Activated CD4-positive, alpha-beta T cell treated with anti-CD3 and anti-CD28 coated beads, Interleukin-2, amount 10 ng/mL, durations not matched to agents 7 days and 5 days (primary cell): ENCODE data around the gene SORL1. TPM values are rescaled to one million over a fixed set of nuclear protein-coding genes. Genes with fewer than 3 reads are reported as not detected.
"Not testable (repeated sequence)": the region's sequence is repeated elsewhere in the genome, so short reads cannot be mapped to it uniquely, and the experiment has no call there.

ENCODE experiments used
- CTCF ChIA-PET: fragments of 350-600 bp; sonication (Branson Sonifier 250); formaldehyde crosslinking; loops from one replicate; lab custom pipeline; 2021; ENCODE audit warnings: antibody characterized with exemption; lab: Charles Lee
- POLR2A ChIA-PET: fragments of 350-600 bp; sonication (Branson Sonifier 250); formaldehyde crosslinking; loops from one replicate; lab custom pipeline; 2021; ENCODE audit warnings: antibody characterized with exemption; lab: Charles Lee
- DNase-seq: peaks from one replicate; pipeline ENCODE4 v3.0.0-alpha.2; 2020
- H3K27ac Mint-ChIP-seq: one replicate; pipeline ENCODE4 v1.8.0; 2021; ENCODE audit warnings: mild to moderate bottlenecking, moderate library complexity, mixed read lengths
- H3K27me3 Mint-ChIP-seq: one replicate; pipeline ENCODE4 v1.8.0; 2021; ENCODE audit warnings: mixed read lengths
- H3K36me3 Mint-ChIP-seq: one replicate; pipeline ENCODE4 v1.8.0; 2021; ENCODE audit warnings: low read depth, mixed read lengths
- H3K4me1 Mint-ChIP-seq: one replicate; pipeline ENCODE4 v1.8.0; 2021; ENCODE audit warnings: mixed read lengths
- H3K4me3 Mint-ChIP-seq: one replicate; pipeline ENCODE4 v1.8.0; 2021; ENCODE audit warnings: mild to moderate bottlenecking, moderate library complexity, mixed read lengths
- H3K9me3 Mint-ChIP-seq: one replicate; pipeline ENCODE4 v1.8.0; 2021; ENCODE audit warnings: mixed read lengths
- total RNA-seq, 2 experiments: library from RNA; stranded (reverse); gene quantifications; one replicate each; pipeline ENCODE4 v1.2.3, GENCODE V29; 2021

SORL1 gene
- total RNA-seq, 2 experiments from 2014 or later, result 197 to 207 TPM

DNA sequence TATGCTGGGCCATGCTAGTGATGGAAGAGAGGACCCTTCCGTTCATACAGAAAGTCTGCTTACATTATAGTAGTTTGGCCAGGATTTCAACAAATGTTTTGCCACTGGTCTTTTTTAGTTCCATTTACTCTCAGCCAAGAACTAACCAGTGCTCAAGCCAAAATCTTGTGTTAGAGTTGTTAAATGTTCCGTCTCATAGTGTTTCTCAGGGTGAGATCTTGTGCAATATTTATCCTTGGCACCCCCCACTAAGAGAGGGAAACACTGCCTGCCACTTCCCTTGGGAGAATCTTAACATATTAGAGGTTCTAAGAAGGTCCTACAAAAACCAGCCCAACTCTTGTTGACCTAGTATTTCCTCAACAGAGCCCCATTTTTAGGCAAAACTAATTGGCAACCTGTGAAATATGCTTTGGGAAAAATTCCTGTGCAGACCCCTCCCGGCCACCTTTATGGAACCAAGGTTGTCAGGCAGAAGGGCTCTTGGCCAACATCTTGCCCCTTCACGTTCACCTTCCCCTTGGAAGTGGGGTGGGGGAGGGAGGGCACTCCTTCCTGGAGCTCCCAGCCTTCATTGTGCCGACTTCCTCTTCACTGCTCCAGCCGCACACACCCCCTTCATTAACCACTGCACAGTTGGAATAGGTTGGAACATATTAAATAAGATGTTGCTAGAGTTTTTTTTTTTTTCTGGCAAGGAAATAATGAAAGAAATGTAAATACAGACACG lies 173.8 kb downstream of the SORL1 start:
- no peaks in the 10 kb centered on the region for H3K27me3 Mint-ChIP-seq
- no peak overlapping the region for H3K4me3 Mint-ChIP-seq
- peaks cover 82% of the 10 kb centered on the region for H3K36me3 Mint-ChIP-seq
- POLR2A ChIA-PET, result no interaction called here
- CTCF ChIA-PET, result no interaction called here
- H3K27ac Mint-ChIP-seq, result no peak overlapping the region
- no peak for DNase-seq
- no peaks in the 10 kb centered on the region for H3K9me3 Mint-ChIP-seq
- H3K4me1 Mint-ChIP-seq, result peaks cover 2% of the 10 kb centered on the region

DNA sequence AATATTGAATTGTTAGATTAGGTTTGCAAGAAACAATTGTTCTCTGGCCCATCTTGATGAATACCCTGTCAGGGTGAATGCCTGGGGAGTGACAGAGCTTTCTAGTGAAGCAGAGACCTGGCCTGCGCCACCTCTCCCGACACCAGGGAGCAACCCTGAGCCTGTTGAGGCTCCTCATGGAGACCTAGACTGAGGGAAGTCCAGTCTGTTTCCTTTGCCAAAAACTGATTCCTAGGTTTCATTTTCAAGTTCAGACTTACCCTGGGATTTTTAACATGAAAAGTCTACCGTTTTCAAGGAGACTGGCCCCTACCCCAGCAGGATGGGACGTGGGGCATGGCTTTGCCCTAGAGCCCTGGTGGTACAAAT lies 174.4 kb downstream of the SORL1 start:
- no peak overlapping the region for H3K4me3 Mint-ChIP-seq
- no peak for DNase-seq
- no peak overlapping the region for H3K27ac Mint-ChIP-seq
- ChIA-PET POLR2A (no interaction called here), CTCF (interaction anchor here (0.5 kb wide), 1 partner anchor 825 kb away, joined by 3 read pairs; no protein-coding TSS in a partner anchor)
- H3K27me3 Mint-ChIP-seq, result no peaks in the 10 kb centered on the region
- peaks cover 2% of the 10 kb centered on the region for H3K4me1 Mint-ChIP-seq
- H3K36me3 Mint-ChIP-seq, result peaks cover 80% of the 10 kb centered on the region
- no peaks in the 10 kb centered on the region for H3K9me3 Mint-ChIP-seq

DNA sequence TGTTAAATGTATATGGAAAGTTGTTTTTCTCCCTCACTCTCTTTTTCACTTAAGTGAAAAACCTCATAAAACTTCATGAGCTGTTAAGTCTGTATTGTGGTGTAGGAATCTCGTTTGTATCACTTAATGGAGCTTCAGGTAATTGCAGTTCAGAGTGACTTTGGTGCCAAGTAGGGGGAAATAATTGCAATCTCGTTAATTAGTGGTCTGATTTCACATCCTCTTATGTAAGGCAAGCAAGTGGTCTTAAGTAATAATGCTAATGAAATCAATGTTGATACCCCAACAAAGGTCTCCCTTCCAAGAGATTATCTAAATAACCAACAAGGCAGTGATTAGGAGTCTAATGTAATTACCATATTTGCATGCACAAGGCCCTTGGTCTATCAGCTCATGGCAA lies 174.9 kb downstream of the SORL1 start:
- Mint-ChIP-seq H3K27me3 (no peaks in the 10 kb centered on the region), H3K27ac (no peak overlapping the region), H3K36me3 (peaks cover 75% of the 10 kb centered on the region), H3K4me3 (no peak overlapping the region), H3K9me3 (no peaks in the 10 kb centered on the region), H3K4me1 (peaks cover 2% of the 10 kb centered on the region)
- DNase-seq, result no peak
- POLR2A ChIA-PET, result no interaction called here
- CTCF ChIA-PET, result interaction anchor here (0.5 kb wide), 1 partner anchor 824 kb away, joined by 3 read pairs; no protein-coding TSS in a partner anchor

DNA sequence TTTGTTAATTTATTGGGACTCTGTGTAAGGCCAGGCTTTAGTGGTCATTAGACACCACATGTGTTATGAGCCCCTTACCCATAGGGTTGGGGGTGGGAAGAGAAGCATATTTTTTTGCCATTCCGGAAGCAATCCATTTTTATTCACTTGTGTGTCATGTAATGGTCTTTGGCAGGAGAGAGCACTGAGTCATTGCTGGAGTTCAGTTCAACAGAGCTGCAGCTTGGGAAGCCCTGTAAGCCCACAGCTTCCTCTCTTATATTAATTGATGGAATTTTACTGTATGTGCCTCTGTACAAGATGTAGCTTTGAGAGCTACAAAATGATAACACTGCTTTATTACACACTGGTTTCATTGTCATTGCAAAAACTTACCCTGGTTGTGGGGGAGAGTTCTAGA lies 177.9 kb downstream of the SORL1 start:
- H3K27ac Mint-ChIP-seq, result no peak overlapping the region
- ChIA-PET CTCF (no interaction called here), POLR2A (no interaction called here)
- H3K36me3 Mint-ChIP-seq, result peaks cover 65% of the 10 kb centered on the region
- H3K27me3 Mint-ChIP-seq, result no peaks in the 10 kb centered on the region
- H3K9me3 Mint-ChIP-seq, result no peaks in the 10 kb centered on the region
- no peaks in the 10 kb centered on the region for H3K4me1 Mint-ChIP-seq
- no peak for DNase-seq
- no peak overlapping the region for H3K4me3 Mint-ChIP-seq

DNA sequence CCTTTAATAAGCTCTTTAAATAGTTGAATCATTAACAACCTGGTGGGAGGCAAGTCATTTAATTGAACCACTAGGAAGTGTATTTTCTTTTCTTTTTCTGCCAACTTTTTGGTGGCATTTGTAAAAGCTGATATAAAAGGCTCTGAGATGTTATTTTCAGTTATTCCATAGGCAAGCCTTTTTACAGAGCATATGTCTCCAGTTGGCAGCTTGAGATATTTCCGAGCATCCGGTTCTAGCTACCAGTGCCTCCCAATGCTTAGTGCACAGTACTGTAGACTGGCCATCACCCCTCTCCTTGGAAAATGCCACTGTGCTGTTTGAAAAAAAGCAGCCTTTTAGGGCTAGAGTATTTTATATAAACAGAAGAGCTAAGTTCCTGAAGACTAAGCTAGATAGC lies 179.3 kb downstream of the SORL1 start:
- H3K27ac Mint-ChIP-seq, result no peak overlapping the region

DNA sequence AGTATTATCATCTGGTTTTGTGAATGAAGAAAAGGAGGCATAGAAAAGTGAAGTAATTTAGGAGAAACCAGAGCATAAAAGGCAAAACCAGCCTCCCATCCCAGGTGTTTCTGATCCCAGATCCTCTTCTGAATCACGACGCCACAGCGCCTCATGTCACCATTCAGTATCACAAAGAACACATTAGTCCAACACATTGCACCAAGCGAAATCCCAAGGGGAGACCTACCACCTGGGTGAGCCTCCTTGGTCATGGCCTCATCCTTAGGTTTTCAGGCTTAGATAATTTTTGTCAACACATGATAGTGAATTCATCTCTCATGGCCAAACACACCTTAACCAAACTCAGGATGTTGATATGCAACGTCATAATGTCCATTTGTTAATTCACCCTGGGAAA lies 182.2 kb downstream of the SORL1 start:
- ChIA-PET POLR2A (no interaction called here), CTCF (no interaction called here)
- no peak overlapping the region for H3K4me3 Mint-ChIP-seq
- H3K9me3 Mint-ChIP-seq, result no peaks in the 10 kb centered on the region
- no peaks in the 10 kb centered on the region for H3K4me1 Mint-ChIP-seq
- no peaks in the 10 kb centered on the region for H3K27me3 Mint-ChIP-seq
- DNase-seq, result no peak
- no peak overlapping the region for H3K27ac Mint-ChIP-seq
- peaks cover 32% of the 10 kb centered on the region for H3K36me3 Mint-ChIP-seq

More for the DNA sequence above, 179.3 kb downstream of the SORL1 start:
- Mint-ChIP-seq H3K4me1 (no peaks in the 10 kb centered on the region), H3K27me3 (no peaks in the 10 kb centered on the region), H3K9me3 (no peaks in the 10 kb centered on the region), H3K36me3 (peaks cover 52% of the 10 kb centered on the region), H3K4me3 (no peak overlapping the region)
- POLR2A ChIA-PET, result no interaction called here
- CTCF ChIA-PET, result no interaction called here
- no peak for DNase-seq

DNA sequence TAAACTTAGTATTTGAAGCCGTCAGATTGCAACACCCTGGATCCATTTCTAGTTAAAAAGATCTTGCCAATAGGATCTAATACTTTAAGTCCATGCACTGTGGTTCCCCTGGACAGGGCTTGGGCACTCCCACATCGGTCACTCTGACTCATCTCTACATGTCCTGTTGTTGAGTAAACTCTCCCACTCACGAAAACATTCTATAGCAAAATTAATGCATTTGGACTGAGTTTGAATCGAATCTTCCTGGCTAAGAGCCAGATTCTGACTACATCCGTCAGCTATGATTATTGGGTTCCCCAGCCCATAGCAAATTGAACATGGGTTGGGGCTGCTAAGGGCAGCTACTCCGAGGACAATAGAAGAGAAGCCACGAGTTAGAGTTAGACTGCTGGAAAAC lies 182.8 kb downstream of the SORL1 start:
- Mint-ChIP-seq H3K27me3 (no peaks in the 10 kb centered on the region), H3K36me3 (peaks cover 29% of the 10 kb centered on the region), H3K4me1 (no peaks in the 10 kb centered on the region), H3K27ac (no peak overlapping the region), H3K4me3 (no peak overlapping the region), H3K9me3 (no peaks in the 10 kb centered on the region)
- POLR2A ChIA-PET, result no interaction called here
- DNase-seq, result no peak
- CTCF ChIA-PET, result no interaction called here

DNA sequence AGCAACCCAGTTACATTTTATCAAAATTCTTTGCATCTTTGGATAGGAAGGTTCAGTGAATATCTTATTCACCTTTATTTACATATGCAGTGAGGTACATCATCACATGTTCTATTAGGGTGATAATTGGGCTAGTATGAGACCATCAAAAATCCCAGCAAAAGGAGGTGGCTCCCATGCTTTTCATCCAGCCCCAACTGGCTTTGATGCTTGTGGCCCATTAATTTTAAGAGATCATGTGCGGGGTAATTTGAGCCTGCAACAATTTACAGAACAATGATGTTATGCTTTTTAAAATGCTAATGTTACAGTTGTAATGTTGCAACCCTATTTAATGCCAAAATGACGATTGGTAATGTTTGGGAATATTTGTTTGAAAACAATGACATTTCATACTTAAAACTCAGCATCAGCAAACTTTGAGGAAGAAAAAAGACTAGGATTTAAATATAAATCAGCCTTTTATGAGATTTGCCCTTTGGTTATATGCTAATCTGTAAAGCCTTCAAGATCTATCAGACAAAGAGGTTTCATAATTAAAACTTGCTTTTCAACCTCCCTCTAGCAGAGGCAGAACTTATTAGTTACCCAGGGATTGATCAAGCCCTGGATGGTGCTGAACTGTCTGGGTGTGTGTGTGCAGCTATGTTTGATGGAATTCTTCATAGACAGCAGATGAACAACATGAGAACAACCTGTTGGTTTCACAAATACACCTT lies 184.1 kb downstream of the SORL1 start:
- H3K9me3 Mint-ChIP-seq, result no peaks in the 10 kb centered on the region
- DNase-seq, result no peak
- POLR2A ChIA-PET, result no interaction called here
- CTCF ChIA-PET, result no interaction called here
- H3K4me3 Mint-ChIP-seq, result no peak overlapping the region
- H3K36me3 Mint-ChIP-seq, result peaks cover 18% of the 10 kb centered on the region
- H3K27ac Mint-ChIP-seq, result no peak overlapping the region
- no peaks in the 10 kb centered on the region for H3K4me1 Mint-ChIP-seq
- no peaks in the 10 kb centered on the region for H3K27me3 Mint-ChIP-seq

DNA sequence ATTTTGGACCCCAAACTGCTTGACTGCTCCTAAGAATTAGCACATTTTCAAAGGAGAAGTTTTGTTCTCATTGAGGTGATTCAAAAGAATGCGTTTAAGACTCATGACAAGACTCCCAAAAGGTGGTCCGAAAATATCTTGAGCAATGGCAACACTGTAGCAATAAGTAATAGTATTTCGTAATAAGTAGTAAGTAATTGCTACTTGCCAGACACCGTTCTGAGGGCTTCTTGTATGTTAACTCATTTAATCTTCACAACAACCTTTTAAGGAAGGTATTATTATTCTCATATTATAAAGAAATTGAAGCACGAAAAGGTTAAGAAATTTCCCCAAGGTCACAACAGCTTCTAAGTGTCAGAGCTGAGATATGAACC lies 184.7 kb downstream of the SORL1 start:
- Mint-ChIP-seq H3K9me3 (no peaks in the 10 kb centered on the region), H3K36me3 (peaks cover 17% of the 10 kb centered on the region), H3K4me1 (no peaks in the 10 kb centered on the region), H3K27ac (no peak overlapping the region), H3K27me3 (no peaks in the 10 kb centered on the region), H3K4me3 (no peak overlapping the region)
- POLR2A ChIA-PET, result no interaction called here
- CTCF ChIA-PET, result no interaction called here
- DNase-seq, result no peak

DNA sequence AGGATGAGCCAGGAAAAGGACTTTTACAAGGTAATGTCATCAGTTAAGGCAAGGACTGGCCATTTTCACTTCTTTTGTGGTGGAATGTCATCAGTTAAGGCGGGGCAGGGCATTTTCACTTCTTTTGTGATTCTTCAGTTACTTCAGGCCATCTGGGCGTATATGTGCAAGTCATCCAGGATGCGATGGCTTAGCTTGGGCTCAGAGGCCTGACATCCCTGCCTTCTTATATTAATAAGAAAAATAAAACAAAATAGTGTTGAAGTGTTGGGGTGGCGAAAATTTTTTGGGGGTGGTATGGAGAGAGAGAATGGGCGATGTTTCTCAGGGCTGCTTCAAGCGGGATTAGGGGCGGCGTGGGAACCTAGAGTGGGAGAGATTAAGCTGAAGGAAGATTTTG lies 185.5 kb downstream of the SORL1 start:
- POLR2A ChIA-PET, H3K4me1 Mint-ChIP-seq: not testable (repeated sequence)
- H3K36me3 Mint-ChIP-seq, result peaks cover 11% of the 10 kb centered on the region

DNA sequence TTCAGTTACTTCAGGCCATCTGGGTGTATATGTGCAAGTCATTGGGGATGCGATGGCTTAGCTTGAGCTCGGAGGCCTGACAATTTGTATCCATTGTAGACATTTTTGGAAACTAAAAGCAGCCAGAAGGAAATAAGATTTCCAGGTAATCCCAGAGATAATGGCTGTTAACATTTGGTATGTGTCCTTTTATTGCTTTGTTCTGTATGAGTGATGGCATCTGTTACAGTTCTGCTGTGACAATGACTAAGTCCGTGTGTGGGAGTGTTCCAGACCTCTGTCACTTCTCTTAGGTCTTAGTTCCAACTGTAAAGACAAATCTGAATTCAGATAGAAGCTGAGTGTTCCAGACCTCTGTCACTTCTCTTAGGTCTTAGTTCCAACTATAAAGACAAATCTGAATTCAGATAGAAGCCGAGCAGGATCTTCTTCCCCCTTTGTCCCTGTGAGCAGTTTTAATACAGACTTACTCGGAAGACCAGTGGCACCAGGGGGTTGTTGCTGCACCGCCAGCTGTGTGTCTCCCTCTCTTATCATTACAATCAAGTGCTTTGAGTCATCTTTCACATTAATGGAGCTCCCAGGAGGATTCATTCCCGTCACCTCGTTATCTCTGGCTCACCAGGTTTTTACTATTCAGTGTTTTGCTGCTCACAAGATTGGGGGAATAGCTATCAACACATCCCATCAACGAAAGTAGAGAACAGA lies 191.5 kb downstream of the SORL1 start:
- Mint-ChIP-seq H3K36me3 (no peaks in the 10 kb centered on the region), H3K27me3 (no peaks in the 10 kb centered on the region), H3K27ac (no peak overlapping the region), H3K4me3 (no peak overlapping the region), H3K4me1 (peaks cover 2% of the 10 kb centered on the region), H3K9me3 (no peaks in the 10 kb centered on the region)
- ChIA-PET CTCF (no interaction called here), POLR2A (no interaction called here)
- no peak for DNase-seq

More for the DNA sequence above, 185.5 kb downstream of the SORL1 start:
- H3K27me3 Mint-ChIP-seq, H3K27ac Mint-ChIP-seq, DNase-seq, H3K9me3 Mint-ChIP-seq, CTCF ChIA-PET, H3K4me3 Mint-ChIP-seq: not testable (repeated sequence)

DNA sequence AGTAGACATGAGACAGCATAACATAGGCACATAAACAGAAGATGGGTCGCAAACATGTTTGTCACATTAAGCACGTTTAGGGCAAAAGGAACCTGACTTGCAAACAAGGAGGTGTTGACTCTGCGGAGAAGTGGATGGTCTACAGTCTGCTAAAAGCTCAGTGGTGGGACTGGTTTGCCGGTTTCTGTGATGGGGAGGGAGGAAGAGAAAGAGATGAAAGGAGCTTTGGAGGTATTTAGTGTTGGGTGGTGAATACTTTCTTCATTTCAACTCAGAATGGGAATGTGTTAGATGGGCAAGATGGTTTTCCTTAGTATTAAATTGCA lies 192.0 kb downstream of the SORL1 start:
- Mint-ChIP-seq H3K27me3 (no peaks in the 10 kb centered on the region), H3K4me1 (peaks cover 4% of the 10 kb centered on the region), H3K9me3 (no peaks in the 10 kb centered on the region), H3K36me3 (no peaks in the 10 kb centered on the region), H3K27ac (no peak overlapping the region), H3K4me3 (no peak overlapping the region)
- POLR2A ChIA-PET, result no interaction called here
- no peak for DNase-seq
- CTCF ChIA-PET, result no interaction called here

DNA sequence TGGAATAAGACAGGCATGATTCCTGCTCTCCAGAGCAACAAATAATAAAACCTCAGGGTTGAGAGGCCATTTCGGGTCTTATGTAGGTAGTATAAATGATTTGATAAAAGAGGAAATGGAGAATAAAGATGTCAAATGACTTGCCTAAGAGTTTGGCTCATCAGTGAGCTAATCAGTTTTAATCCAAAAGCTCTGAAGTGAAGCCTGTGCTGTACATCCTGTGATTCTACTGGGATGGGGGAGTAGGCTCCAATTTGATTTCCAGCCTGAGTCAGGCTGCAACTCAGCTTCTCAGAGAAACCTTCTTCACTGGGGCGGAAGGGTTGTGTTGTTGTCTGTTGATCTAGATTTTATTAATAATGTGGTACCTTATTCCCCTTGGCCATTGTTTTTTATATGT lies 192.9 kb downstream of the SORL1 start:
- Mint-ChIP-seq H3K4me1 (peaks cover 10% of the 10 kb centered on the region), H3K27me3 (no peaks in the 10 kb centered on the region), H3K9me3 (no peaks in the 10 kb centered on the region), H3K27ac (no peak overlapping the region), H3K36me3 (no peaks in the 10 kb centered on the region), H3K4me3 (no peak overlapping the region)
- CTCF ChIA-PET, result interaction anchor here (1.5 kb wide), 1 partner anchor 37 kb away, joined by 5 read pairs; no protein-coding TSS in a partner anchor
- no peak for DNase-seq
- POLR2A ChIA-PET, result no interaction called here
